Left hindlimb (tissue), 1 donor: Measurements from ENCODE around the gene SEC22C.
A peak's percentile ranks its signal among the peaks of the same experiment; 100 is the strongest.
"Not testable (repeated sequence)": the region's sequence is repeated elsewhere in the genome, so short reads cannot be mapped to it uniquely, and the experiment has no call there.

Source experiments
- DNase-seq: peaks from one replicate; pipeline ENCODE4 v3.0.0-alpha.2; 2018

SEC22C gene

DNA sequence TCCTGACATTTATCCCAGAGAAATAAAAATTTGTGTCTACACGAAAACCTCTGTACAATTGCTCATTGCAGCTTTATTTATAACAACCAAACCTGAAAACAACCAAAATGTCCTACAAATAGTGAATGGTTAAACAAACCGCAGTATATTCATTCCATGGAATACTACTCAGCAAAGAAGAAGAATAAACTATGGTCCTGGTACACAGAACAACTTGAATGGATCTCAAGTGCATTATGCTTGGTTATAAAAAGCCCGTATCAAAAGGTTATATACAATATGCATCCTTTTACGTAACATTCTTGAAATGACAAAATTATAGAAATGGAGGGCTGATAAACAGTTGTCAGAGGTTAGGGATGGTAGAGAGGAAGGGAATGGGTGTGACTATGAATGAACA lies 3.7 kb downstream of the SEC22C start:
- DNase-seq: no peak

DNA sequence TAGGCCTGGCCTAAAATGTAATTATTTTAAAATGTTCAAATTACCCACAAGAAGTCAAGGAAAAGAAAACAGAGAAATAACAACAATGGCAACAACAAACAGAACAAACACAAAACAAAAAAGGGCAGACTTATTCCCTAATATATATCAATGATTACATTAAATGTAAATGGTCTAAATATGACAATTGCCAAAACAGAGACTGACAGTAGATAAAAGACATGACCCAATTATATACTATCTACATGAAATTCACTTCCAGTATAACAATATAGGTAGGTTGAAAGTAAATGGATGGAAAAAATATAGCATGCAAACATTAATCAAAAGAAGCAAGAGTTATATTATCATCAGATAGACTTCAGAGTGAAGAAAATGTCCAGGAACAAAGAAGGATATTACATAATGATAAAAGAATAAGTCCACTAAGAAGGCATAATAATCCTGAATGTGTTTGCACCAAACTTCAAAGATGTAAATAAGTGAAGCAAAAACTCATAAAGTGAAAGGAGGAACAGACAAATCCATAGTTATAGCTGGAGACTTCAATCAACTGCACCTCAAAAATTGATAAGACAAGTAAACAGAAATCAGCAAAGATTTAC lies 6.5 kb downstream of the SEC22C start:
- DNase-seq: no peak

DNA sequence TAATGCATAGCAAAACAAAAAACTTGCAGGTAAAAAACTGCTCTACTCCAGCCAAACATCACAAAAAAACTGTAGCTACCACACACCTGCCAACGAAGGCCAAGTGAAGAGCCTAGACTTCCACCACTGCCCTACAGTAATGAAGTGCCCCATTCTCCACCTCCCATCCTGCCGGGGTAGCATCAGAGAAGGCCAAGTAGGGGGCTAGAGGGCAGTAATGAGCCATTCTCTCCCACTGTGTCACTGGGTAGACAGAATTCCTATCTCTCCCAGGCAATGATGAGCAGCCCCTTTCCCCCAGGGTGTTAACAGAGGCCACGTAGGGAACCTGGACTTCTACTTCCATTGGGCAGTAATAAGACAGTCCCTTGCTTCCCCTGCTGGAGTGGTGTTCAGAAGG lies 9.5 kb downstream of the SEC22C start:
- DNase-seq: no peak

DNA sequence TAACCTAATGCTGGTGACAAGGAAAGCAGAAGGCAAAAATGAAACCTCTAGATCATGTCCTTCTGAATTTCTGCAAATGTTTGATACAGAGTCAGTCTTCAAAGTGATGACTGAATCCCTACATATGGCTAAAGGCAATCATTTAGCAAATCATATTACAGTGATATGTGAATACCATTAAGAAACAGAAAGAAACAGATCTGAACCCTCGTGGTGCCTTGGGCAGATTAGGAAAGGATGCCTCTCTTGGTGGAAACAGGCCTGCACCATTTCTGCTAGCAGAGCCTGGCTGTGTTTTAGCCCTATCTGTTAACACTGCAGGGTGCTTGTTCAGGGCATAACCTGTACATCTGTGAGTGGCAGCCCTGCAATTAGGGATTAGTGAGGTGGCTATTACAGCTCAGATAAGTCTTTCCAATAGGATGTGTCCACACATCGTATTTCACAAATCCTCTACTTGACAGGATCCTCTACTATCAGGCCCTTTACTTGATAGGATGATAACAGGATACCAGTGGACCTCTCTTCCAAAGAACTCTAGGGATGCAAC lies 12.1 kb downstream of the SEC22C start:
- no peak for DNase-seq

DNA sequence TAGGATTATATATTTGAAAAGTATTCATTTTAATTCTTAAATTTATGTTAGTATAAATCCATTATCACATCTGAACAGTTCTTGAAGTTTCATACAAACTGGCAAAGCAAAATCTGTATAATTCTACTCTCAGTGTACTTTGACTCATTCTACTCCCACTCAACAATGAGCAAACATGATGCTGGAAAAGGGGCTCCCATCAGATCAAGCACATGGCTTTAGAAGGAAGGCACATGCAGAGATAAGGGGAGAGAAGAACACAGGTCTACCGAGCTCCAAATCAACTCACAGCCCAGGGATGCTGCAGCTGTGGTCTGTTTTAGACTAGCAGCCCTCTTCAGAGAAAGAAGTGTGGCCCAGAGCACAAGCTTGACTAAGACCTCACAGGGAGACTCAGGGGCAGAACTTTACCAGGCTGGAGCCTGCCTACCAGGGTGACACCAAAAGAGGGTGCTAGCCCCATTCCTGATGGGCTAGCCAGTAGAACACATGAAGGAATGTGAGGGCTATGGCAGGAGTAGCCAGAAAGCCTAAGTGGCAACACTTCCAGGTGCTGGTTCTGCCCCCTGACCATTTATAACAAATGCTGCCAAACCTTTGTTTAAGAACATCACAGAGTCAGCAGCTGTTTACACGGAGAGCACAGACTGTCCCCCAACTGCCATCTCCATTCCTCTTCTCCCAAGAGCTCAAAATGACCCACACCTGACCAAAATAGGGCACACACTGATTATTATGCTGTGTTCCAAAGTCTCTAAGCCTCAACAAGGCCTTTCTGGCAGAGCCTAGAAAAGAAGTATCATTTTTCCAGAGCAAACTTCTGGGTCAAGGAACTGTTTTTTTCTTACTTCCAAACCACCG lies 19.5 kb downstream of the SEC22C start:
- no peak for DNase-seq

DNA sequence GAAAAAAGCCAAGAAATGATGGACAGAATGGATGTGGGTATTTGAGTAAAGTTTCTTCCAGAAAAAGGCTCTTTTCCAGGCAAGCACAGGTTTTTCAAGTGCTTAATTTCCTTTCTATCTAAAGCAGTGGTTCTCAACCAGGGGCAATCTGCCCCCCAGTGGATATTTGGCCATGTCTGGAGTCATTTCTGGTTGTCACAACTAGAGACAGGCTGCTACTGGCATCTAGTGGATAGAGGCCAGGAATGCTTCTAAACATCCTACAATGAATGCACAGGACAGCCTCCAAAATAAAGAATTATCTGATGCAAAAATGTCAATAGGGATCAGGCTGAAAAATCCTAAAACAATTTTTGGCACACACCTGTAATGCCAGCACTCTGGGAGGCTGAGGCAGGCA lies 23.9 kb downstream of the SEC22C start:
- no peak for DNase-seq

DNA sequence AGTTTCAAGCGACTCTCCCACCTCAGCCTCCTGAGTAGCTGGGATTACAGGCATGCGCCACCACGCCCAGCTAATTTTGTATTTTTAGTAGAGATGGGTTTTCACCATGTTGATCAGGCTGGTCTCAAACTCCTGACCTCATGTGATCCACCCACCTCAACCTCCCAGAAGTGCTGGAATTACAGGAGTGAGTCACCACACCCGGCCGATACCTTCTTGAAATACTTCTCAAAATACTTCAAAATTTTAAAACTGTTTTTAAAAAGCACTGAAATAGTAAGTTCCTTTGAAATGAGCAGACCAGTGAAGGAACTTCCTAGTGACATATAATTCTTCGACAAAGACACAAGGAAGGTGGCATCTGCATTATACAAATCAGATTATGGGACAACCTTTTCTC lies 24.9 kb downstream of the SEC22C start:
- not testable (repeated sequence) for DNase-seq

DNA sequence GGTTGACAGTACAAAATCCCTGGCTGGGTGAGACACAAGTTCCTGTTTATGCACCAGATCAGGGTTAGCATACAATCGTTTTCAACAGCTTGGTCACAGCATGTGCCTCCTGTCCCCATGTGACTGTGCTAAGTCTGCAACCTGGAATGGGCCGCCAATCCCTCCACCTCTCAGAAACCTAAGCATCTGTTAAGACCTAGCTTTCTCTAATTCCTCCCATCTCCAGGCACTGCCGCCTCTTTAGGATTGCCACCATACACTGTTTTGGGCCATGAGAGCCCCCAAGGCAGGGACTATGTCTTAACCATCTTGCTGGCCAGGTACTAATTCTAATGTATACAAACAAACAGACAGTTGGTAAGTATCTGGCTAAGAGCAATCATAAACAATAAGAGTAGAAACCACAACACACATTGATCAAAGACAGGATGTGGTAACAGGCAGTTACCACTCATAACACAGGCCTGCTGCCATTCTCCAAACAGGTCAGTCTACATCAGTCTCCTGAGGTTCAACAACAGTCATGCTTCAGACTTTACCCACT lies 25.6 kb downstream of the SEC22C start:
- no peak for DNase-seq

DNA sequence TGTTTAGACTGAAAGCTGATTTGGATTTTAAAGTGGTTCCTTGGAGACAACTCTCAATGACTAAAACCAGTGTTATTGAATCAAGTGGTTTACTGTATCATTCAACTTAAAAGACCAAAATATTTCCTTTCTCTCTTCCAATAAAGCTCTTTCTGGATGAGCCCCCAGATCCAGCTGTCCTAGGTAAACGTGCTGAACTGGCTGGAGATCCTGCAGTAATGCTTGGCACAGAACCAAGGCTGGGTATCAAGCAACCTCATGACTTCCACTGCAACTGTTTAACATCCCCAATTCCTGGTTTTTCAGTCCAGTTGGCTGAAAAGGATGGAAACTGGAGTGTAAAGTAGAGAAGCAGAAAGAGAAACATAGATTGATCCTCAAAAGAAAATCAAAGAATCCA lies 28.9 kb downstream of the SEC22C start:
- no peak for DNase-seq

DNA sequence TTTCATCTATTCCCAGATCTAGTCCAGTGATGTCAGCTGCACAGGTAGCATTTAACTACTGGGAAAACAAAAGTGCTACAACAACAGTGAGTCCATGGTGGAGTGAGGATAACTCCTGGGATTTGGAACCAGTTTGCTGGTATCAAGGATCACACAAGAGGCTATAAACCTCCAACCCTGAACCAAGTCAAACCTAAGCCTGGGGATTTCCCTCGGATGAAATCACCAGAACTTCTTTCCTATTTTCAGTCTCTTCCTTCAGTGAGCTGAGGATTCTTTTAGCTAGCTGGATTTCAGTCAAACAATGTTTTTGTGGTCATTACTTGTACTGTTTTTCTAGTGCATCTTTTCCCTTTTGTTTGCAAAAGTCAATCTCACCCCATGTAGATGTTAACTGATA lies 31.5 kb downstream of the SEC22C start:
- DNase-seq: no peak

DNA sequence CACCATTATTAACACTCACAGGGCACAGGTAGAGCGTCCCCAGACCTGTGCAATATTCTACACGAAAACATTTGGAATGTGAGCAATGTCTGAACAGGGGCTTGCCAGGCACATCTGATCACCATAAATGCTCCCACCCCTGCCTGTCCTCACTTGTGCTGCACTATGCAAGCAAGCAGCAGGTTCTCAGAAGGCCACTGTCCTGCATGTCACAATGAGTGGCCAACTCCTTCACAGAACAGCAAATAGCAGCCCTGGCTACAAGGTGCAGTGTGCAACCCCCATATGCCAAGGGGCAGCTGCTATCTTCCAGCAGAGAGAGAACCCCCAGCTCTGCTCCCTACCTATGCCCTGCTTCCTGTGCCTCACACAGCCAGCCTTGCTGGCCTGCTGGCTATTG lies 32.6 kb downstream of the SEC22C start:
- no peak for DNase-seq

DNA sequence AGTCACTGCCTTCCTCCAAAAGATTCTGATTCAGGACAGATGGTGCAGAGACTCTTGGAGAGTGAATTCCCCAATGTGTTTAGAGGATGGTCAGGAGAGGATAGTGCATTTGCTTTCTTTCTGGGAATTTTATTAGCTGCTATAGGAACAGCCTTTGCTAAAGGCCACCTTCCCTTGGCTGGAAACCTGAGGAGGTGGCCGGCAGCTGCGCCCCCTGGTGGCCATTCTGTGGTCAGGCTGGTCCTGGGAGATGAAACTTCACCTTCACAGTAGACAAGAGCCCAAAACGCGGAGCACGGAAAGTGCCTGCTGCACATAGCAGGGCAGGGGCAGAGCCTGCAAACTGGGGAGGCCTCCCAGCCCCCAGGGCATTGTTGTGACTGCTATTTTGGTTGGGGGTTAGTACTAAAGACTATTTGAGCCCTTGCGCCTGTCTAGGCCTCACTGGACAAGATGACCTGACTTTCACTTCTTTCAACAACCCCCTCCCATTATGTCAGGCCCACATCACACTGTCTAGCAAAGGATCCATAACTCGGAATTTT lies 34.3 kb downstream of the SEC22C start:
- peak; percentile 56 for DNase-seq

DNA sequence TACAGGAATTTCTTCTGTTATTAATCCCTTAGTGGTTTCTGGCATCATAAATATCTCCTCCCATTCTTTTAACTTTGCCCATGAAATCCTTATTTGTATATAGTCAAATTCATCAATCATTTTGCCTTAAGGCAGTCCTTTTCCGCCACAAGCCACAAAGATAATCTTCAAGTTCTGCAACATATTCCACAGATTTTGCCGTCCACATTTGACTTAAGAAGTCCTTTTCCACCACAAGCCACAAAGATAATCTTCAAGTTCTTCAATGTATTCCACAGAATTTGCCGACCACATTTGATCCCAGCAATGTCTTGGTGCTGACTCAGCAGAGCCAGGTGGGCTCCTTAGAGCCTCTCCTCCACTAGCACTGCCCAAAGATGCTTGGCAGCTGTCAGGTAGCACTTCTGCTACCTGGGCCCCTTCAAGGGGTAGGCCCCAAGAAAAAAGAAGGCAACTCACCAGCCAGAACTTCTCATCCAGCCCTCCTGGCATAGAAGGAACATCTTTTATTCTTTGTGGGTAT lies 35.0 kb downstream of the SEC22C start:
- no peak for DNase-seq

DNA sequence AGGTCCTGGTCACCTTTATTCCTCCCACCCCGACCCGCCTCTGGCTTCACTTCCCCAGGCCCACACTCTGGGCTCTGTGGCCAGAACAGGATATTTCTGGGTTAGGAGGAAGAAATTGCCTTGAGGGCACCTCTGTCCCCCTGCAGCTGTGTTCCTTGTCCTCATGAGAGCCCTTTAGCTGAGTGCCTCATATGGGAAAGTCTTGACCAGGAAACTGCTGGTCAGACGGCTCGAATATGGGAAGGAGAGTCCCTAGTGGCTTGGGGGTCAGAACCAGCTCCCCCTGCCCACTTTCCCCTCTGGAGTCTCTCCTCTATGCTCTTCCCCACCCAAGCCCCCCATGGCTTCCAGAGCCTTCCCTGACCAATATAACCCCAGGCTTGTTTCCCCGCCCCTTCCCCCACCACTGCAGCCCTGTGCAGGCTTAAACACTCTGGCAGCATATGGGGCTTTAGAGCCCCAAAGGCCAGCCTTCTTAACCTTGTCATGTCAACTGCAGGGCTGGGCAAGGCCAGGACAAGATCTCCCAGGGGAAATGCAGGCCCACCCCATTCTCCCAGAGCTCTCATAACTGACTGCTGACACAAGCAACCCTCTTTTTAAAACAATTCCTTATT lies 36.4 kb downstream of the SEC22C start:
- no peak for DNase-seq

DNA sequence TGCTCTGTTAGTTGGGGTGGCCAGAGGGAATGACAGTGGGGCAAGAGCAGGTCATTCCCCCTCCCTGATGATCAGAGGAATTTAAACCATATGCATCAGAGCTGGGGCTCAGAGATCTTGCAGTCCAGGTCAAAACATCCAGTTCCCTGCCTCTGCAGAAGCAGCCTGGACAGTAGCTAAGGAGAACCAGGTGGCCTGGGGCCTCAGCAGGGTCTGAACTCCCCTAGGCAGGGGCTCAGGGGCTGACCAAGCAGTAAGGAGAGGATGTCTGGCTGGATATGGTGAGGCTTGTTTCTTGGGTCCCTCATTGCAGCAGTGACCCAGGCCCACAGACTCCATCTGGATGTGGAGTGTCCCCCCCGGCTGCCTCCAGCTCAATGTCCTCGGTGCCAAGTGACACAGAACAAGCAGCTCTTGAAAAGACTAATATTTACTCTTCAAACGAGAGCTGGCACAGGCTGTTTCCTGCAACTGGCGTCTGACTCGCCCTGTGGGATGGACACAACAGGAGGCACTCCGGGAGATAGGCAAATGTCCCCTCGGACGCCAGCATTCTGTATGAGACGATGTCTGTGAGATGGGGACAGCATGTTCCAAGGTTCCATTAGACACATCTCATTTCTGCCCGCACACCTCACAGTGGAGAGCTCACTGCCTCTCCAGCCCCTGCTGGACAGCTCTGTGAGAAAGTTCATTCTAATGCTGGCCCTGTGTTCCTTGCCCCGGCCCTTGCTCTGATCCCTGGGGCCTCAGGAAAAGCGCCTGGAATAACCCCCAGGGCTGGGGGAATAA lies 37.1 kb downstream of the SEC22C start:
- DNase-seq: no peak

DNA sequence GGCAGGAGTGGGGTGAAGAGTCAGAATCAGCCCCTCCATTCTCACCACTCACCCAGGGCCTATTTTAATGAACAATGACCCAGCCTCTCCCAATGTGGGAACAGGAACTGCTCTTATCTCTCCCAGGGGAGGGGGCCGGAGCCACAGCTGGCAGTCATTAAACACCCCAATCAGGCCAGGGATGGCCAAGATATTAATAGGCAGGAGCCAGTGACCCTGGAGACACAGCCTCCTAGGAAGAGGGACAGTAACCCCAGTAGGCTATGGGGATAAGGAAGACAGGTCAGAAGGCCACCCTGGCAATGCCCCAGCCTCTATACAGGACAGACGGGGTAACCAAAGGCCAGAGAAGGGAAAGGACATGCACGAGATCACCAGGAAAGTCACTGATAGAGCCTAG lies 40.7 kb downstream of the SEC22C start:
- no peak for DNase-seq

DNA sequence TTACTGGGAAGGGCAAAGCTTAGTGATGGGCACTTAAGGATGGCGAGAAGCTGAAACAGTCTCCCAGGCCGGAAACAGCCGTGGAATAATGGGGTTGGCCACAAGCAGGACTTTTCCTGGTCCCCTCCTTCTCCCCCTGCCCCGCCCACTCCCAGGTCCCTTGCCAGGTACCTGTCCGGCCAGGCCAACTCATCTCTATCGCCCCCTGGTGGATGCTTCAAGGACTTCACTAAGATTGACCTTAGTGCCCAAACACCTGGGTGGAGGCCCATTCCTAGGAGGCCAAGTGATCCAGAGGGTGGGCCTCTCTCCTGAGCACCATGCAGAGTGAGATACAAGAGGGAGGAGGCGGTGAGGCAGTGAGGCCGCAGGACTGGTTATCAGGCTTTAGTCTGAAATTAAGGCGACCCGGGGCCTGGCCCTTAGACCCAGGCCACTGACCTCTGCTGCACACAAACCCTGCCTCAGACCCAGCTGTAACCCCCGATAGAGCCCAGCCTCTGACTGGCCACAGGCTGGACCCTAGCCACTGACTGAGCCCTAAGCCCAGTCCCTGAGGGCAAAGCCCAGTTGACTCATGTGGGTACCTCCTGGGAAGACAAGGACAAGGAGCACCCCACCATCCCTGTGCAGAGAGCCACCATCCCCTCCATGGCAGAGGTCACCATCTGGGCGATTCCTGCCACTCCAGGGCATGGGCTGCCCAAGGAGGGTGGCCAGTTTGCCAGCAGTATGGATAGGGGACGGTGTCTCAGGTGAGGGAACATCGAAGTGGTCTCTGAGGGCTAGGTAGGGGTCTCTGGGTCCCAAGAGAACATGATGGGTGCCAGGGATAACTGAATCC lies 41.7 kb downstream of the SEC22C start:
- no peak for DNase-seq

DNA sequence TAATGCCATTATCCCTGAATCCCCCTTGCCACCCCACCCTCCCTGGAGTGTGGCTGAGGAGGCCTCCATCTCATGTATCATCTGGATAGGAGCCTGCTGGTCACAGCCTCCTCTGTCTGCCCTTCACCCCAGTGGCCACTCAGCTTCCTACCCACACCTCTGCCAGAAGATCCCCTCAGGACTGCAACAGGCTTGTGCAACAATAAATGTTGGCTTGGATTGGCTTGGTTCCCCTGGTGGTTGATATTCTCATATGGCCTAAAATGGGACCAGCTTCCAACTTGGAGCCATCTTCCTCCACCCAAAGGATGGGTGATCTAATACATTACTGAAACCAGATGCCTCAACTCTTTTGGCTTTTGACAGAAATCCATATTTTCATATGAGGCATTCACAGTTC lies 44.4 kb downstream of the SEC22C start:
- no peak for DNase-seq

DNA sequence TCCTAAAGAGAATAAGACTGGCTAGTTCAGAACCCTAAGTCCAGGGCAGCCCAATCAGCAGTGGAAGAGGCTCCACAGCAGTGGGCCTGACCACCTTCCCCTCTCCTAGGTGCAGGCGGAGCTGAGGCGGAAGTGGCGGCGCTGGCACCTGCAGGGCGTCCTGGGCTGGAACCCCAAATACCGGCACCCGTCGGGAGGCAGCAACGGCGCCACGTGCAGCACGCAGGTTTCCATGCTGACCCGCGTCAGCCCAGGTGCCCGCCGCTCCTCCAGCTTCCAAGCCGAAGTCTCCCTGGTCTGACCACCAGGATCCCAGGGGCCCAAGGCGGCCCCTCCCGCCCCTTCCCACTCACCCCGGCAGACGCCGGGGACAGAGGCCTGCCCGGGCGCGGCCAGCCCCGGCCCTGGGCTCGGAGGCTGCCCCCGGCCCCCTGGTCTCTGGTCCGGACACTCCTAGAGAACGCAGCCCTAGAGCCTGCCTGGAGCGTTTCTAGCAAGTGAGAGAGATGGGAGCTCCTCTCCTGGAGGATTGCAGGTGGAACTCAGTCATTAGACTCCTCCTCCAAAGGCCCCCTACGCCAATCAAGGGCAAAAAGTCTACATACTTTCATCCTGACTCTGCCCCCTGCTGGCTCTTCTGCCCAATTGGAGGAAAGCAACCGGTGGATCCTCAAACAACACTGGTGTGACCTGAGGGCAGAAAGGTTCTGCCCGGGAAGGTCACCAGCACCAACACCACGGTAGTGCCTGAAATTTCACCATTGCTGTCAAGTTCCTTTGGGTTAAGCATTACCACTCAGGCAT lies 45.6 kb downstream of the SEC22C start:
- no peak for DNase-seq

DNA sequence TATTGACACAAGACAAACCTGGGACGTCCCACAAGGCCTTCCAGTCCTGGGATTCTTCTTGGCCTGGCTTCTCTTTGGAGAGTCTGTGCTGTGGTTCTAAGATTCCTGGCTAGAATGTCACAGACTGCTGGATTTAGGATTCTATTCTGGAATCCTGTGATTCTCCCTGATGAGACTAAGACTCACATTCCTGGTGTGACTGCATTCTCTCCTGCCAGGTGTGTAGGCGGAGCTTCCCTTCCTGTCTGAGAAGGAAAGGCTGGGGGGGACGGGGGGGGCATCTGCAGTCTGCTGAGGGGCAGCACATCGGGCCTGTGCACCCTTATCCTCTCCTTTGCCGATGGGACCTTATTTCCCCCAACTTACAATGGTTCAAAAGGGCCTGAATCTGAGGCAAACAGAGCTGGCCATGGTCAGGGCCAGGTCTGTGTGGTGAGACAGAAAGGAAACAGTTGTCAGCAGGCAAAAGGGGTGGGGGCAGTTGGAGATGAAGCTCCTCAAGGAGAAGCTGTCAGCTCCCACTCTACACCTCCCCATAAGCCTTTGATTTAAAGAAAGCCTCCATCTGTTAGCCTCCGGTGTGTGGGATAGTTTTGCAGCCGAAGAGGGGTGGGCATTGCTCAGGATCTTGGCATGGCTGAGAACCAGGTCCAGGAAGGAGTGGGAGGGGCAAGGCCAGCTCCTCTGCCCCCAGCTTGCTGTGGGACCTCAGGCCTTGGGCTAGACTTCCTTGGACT lies 48.4 kb downstream of the SEC22C start:
- DNase-seq: no peak
